HCT116 (cell line): ENCODE measurements around the gene ENOX1. TPM values are rescaled to one million over a fixed set of nuclear protein-coding genes. Genes with fewer than 3 reads are reported as not detected.
"Not testable (repeated sequence)": the region's sequence is repeated elsewhere in the genome, so short reads cannot be mapped to it uniquely, and the experiment has no call there.

Experiments used
- ATAC-seq: fragments of 200-7000 bp; cut with Tn5 transposase; 2 replicates; pipeline ENCODE4 v1.9.1; 2020; ENCODE audit warnings: mild to moderate bottlenecking, moderate library complexity
- BruUV-seq: library from RNA; stranded (reverse); fragments of 400-500 nt; replicated peaks from 2 replicates; lab custom pipeline; 2021; lab: Mats Ljungman, UMichigan
- CTCF ChIA-PET: fragments of 300-600 bp; sonication (Branson Sonifier 250); formaldehyde crosslinking; loops from one replicate; lab custom pipeline; 2021; ENCODE audit warnings: antibody characterized with exemption; lab: Charles Lee
- POLR2A ChIA-PET: fragments of 300-600, 350-600 bp; sonication (Branson Sonifier 250); formaldehyde crosslinking; loops from one replicate; lab custom pipeline; 2021; ENCODE audit warnings: antibody characterized with exemption; lab: Charles Lee
- RAD21 ChIA-PET, 2 experiments: fragments of 300-600 bp; sonication (Branson Sonifier 250); formaldehyde crosslinking; loops; one replicate each; lab custom pipeline; 2023; ENCODE audit warnings: low total read pairs in 2 of 2; ENCODE audit not compliant: uncharacterized antibody in 2 of 2, unreplicated experiment in 2 of 2, low non-redundant PET in 1 of 2; lab: Charles Lee
- DNase-seq: peaks from one replicate; pipeline ENCODE4 v3.0.0-alpha.2; 2010; ENCODE audit warnings: low read depth, low spot score
- H2AFZ ChIP-seq: fragments of 200-600 bp; shearing (Covaris generic), sonication (generic); 2 replicates; pipeline ENCODE4 v1.6.1; 2017; ENCODE audit warnings: low read depth, mixed run types, mixed read lengths, antibody characterized with exemption, low read length; ENCODE audit not compliant: poor library complexity, severe bottlenecking
- H3K27ac ChIP-seq: 2 replicates; pipeline ENCODE4 v1.5.1; 2012; ENCODE audit warnings: low read depth, low read length
- H3K27me3 ChIP-seq: fragments of 200-600 bp; sonication (generic); 2 replicates; pipeline ENCODE4 v1.6.1; 2016; ENCODE audit warnings: mixed run types, low read length, mixed read lengths; ENCODE audit not compliant: insufficient read depth
- H3K36me3 ChIP-seq, 2 experiments: fragments of 200-500 bp in 1 of 2; fragments of 200-600 bp in 1 of 2; sonication (Bioruptor generic) in 1 of 2; sonication (generic) in 1 of 2; 2 replicates each; pipeline versions ENCODE4 v1.5.1 to v1.6.1; 2014 to 2016; ENCODE audit warnings: low read length in 2 of 2, inconsistent platforms in 1 of 2, mixed read lengths in 1 of 2, mixed run types in 1 of 2; ENCODE audit not compliant: insufficient read depth in 2 of 2, control insufficient read depth in 1 of 2
- H3K4me1 ChIP-seq, 2 experiments: fragments of 200-600 bp in 1 of 2; sonication (generic) in 1 of 2; 2 replicates each; pipeline versions ENCODE4 v1.5.1 to v1.6.1; 2012 to 2017; ENCODE audit warnings: low read length in 2 of 2, inconsistent platforms in 1 of 2, mild to moderate bottlenecking in 1 of 2, mixed read lengths in 1 of 2, mixed run types in 1 of 2, moderate library complexity in 1 of 2; ENCODE audit not compliant: insufficient read depth in 2 of 2, control insufficient read depth in 1 of 2
- H3K4me2 ChIP-seq: fragments of 200-600 bp; sonication (generic); 2 replicates; pipeline ENCODE4 v1.6.1; 2017; ENCODE audit warnings: mixed run types, low read length, mixed read lengths
- H3K4me3 ChIP-seq, 2 experiments: fragments of 200-600 bp in 1 of 2; sonication (generic) in 1 of 2; replicated peaks in 1 of 2; 2 replicates each; pipeline ENCODE4 v1.5.1; 2011 to 2016; ENCODE audit warnings: low read length in 2 of 2, control low read depth in 1 of 2, low read depth in 1 of 2, mild to moderate bottlenecking in 1 of 2, mixed read lengths in 1 of 2, mixed run types in 1 of 2
- H3K79me2 ChIP-seq: fragments of 200-600 bp; sonication (generic); 2 replicates; pipeline ENCODE4 v1.6.1; 2017; ENCODE audit warnings: mild to moderate bottlenecking, mixed run types, low read length, moderate library complexity, mixed read lengths; ENCODE audit not compliant: insufficient read depth
- H3K9ac ChIP-seq: fragments of 200-600 bp; sonication (generic); 2 replicates; pipeline ENCODE4 v1.6.1; 2016; ENCODE audit warnings: low read length, mixed read lengths
- H3K9me2 ChIP-seq: fragments of 200-600 bp; sonication (generic), shearing (Covaris generic); 2 replicates; pipeline ENCODE4 v1.6.1; 2017; ENCODE audit warnings: mixed run types, mild to moderate bottlenecking, moderate library complexity; ENCODE audit not compliant: insufficient read depth
- H3K9me3 ChIP-seq, 2 experiments: fragments of 200-500 bp in 1 of 2; fragments of 200-600 bp in 1 of 2; sonication (Bioruptor generic) in 1 of 2; sonication (generic) in 1 of 2; 2 replicates each; pipeline ENCODE4 v1.6.1; 2014 to 2017; ENCODE audit warnings: low read length in 2 of 2, mixed read lengths in 2 of 2, inconsistent platforms in 1 of 2, low read depth in 1 of 2, mild to moderate bottlenecking in 1 of 2, mixed run types in 1 of 2, moderate library complexity in 1 of 2; ENCODE audit not compliant: control insufficient read depth in 1 of 2, insufficient read depth in 1 of 2
- H4K20me1 ChIP-seq: fragments of 200-600 bp; sonication (generic), shearing (Covaris generic); 2 replicates; pipeline ENCODE4 v1.6.1; 2017; ENCODE audit warnings: mixed run types, mild to moderate bottlenecking, moderate library complexity; ENCODE audit not compliant: insufficient read depth
- JUND ChIP-seq: IDR thresholded peaks from 2 replicates; pipeline ENCODE4 v1.6.1; 2012
- POLR2A ChIP-seq: IDR thresholded peaks from 2 replicates; pipeline ENCODE4 v1.7.0; 2011; ENCODE audit warnings: borderline replicate concordance; ENCODE audit not compliant: insufficient read depth, insufficient read length; ENCODE audit errors: extremely low read depth
- YY1 ChIP-seq: IDR thresholded peaks from 2 replicates; pipeline ENCODE4 v1.6.1; 2011; ENCODE audit warnings: low read length, low read depth, moderate library complexity, mild to moderate bottlenecking; ENCODE audit not compliant: insufficient replicate concordance; ENCODE audit errors: extremely low read depth
- intact Hi-C: fragments of 100-400 bp; cut with micrococcal nuclease; formaldehyde crosslinking; loops from 2 replicates; pipeline ENCODE4 v1.10.0; 2022
- total RNA-seq: library from RNA; stranded (reverse); gene quantifications from one replicate; pipeline ENCODE4 v1.2.1, GENCODE V29; 2021; ENCODE audit not compliant: unreplicated experiment
- TF ChIP-seq, protein P1 (sequence below): IDR thresholded peaks from 2 replicates; pipeline ENCODE4 v1.6.1; 2012; ENCODE audit warnings: low read depth
- TF ChIP-seq, protein P2 (sequence below), 3 experiments: fragments of 200-600 bp in 1 of 3; sonication (generic) in 1 of 3; IDR thresholded peaks in 2 of 3; conservative IDR thresholded peaks in 1 of 3; 2 replicates each; pipeline ENCODE4 v1.5.1; 2012 to 2017; ENCODE audit warnings: low read depth in 2 of 3, low read length in 2 of 3, antibody characterized with exemption in 1 of 3, borderline replicate concordance in 1 of 3, control low read depth in 1 of 3, mild to moderate bottlenecking in 1 of 3, mixed read lengths in 1 of 3, mixed run types in 1 of 3, moderate library complexity in 1 of 3; ENCODE audit not compliant: insufficient read depth in 1 of 3

Gene ENOX1
- total RNA-seq, 1 experiment from 2014 or later = 4.5 TPM

DNA sequence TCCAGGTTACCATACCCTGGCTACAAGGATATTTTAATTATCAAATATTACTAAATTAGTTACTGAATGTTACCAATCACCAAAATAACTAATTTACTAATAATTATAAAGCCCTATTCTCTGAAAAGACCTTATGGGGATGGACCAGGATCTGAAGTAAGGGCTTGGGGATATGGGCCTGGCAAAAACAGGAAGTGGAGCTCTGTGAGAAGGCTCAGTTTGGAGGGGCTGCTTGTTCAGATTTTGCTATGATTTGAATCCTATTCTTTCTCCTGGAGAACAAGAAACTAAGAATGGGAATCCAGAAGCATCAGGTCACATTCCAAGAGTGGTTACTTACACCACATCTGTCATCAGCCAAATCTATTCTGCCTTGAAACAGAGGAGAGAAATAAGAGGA lies 615.3 kb downstream of the ENOX1 start:
- no peak overlapping the region for H3K9ac ChIP-seq
- H3K36me3 ChIP-seq = no peaks in the 10 kb centered on the region
- no peaks in the 10 kb centered on the region for H3K9me2 ChIP-seq
- H3K4me3 ChIP-seq = no peak overlapping the region
- ChIA-PET POLR2A (no interaction called here), CTCF (no interaction called here), RAD21 (no interaction called here)
- TF ChIP-seq POLR2A = no peak
- TF ChIP-seq, protein P1, sequence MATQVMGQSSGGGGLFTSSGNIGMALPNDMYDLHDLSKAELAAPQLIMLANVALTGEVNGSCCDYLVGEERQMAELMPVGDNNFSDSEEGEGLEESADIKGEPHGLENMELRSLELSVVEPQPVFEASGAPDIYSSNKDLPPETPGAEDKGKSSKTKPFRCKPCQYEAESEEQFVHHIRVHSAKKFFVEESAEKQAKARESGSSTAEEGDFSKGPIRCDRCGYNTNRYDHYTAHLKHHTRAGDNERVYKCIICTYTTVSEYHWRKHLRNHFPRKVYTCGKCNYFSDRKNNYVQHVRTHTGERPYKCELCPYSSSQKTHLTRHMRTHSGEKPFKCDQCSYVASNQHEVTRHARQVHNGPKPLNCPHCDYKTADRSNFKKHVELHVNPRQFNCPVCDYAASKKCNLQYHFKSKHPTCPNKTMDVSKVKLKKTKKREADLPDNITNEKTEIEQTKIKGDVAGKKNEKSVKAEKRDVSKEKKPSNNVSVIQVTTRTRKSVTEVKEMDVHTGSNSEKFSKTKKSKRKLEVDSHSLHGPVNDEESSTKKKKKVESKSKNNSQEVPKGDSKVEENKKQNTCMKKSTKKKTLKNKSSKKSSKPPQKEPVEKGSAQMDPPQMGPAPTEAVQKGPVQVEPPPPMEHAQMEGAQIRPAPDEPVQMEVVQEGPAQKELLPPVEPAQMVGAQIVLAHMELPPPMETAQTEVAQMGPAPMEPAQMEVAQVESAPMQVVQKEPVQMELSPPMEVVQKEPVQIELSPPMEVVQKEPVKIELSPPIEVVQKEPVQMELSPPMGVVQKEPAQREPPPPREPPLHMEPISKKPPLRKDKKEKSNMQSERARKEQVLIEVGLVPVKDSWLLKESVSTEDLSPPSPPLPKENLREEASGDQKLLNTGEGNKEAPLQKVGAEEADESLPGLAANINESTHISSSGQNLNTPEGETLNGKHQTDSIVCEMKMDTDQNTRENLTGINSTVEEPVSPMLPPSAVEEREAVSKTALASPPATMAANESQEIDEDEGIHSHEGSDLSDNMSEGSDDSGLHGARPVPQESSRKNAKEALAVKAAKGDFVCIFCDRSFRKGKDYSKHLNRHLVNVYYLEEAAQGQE = no peak
- no peak overlapping the region for H2AFZ ChIP-seq
- no peak overlapping the region for H3K27ac ChIP-seq
- H3K79me2 ChIP-seq = no peaks in the 10 kb centered on the region
- no TSS peak for BruUV-seq
- H4K20me1 ChIP-seq = no peaks in the 10 kb centered on the region
- no peaks in the 10 kb centered on the region for H3K9me3 ChIP-seq
- DNase-seq (no peak), ATAC-seq (no peak)
- no peaks in the 10 kb centered on the region for H3K4me1 ChIP-seq
- no peak overlapping the region for H3K4me2 ChIP-seq
- intact Hi-C loops = no loop called here
- H3K27me3 ChIP-seq = no peaks in the 10 kb centered on the region

DNA sequence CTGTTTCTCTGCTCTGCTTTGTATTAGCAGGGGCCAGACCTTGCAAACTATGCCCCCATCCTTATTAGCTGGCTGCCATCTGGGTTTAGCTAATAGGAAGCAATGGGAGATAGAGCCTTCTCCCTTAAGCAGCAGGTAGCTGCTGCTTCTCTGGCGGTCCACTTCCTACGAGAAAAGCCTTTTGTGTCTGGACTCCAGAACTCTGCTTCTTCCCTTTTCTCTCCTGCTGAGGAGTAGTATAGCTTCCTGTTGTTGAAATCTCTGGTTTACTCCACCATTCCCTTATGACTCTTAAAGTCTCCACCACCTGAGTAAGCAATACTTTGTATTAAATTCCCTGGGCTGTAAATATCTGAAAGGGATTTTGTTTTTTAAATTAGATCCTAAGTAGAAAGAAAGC lies 616.3 kb downstream of the ENOX1 start:
- no peak overlapping the region for H3K4me3 ChIP-seq
- H3K9me2 ChIP-seq = no peaks in the 10 kb centered on the region
- intact Hi-C loops = no loop called here
- CTCF ChIA-PET = no interaction called here
- POLR2A ChIA-PET = no interaction called here
- DNase-seq (no peak), ATAC-seq (no peak)
- H2AFZ ChIP-seq = no peak overlapping the region
- H4K20me1 ChIP-seq = no peaks in the 10 kb centered on the region
- no peak overlapping the region for H3K4me2 ChIP-seq
- RAD21 ChIA-PET = no interaction called here
- no peaks in the 10 kb centered on the region for H3K79me2 ChIP-seq
- no peaks in the 10 kb centered on the region for H3K27me3 ChIP-seq
- BruUV-seq = no TSS peak
- no peak overlapping the region for H3K9ac ChIP-seq
- H3K36me3 ChIP-seq = no peaks in the 10 kb centered on the region
- no peaks in the 10 kb centered on the region for H3K9me3 ChIP-seq
- no peak overlapping the region for H3K27ac ChIP-seq
- H3K4me1 ChIP-seq = no peaks in the 10 kb centered on the region
- TF ChIP-seq JUND = no peak
- TF ChIP-seq YY1 = no peak
- TF ChIP-seq, protein P2, sequence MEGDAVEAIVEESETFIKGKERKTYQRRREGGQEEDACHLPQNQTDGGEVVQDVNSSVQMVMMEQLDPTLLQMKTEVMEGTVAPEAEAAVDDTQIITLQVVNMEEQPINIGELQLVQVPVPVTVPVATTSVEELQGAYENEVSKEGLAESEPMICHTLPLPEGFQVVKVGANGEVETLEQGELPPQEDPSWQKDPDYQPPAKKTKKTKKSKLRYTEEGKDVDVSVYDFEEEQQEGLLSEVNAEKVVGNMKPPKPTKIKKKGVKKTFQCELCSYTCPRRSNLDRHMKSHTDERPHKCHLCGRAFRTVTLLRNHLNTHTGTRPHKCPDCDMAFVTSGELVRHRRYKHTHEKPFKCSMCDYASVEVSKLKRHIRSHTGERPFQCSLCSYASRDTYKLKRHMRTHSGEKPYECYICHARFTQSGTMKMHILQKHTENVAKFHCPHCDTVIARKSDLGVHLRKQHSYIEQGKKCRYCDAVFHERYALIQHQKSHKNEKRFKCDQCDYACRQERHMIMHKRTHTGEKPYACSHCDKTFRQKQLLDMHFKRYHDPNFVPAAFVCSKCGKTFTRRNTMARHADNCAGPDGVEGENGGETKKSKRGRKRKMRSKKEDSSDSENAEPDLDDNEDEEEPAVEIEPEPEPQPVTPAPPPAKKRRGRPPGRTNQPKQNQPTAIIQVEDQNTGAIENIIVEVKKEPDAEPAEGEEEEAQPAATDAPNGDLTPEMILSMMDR (IDR thresholded peaks at IDR 0.05 in 2 of 3, conservative IDR thresholded peaks at IDR 0.05 in 1 of 3; ENCODE audit: borderline replicate concordance in 1 of 3, insufficient read depth in 1 of 3, low read depth in 2 of 3, low read length in 2 of 3) = no peak

DNA sequence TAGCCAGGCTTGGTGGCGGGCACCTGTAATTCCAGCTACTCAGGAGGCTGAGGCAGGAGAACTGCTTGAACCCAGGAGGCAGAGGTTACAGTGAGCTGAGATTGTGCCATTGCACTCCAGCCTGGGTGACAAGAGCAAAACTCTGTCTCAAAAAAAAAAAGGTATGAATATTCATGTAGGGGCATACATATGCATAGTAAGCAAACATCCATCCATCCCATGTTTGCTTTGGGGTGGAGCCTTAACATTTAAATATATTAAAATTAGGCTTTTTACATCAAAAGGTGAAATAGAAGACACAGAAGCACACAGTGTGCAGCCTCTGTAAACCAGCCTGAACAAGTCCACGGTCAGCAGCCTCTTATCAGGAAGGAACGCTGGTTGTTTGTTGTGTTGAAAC lies 618.3 kb downstream of the ENOX1 start:
- CTCF ChIA-PET, H3K4me1 ChIP-seq, ATAC-seq, DNase-seq, H3K36me3 ChIP-seq, H3K79me2 ChIP-seq, H3K27ac ChIP-seq, RAD21 ChIA-PET, intact Hi-C loops, BruUV-seq, H4K20me1 ChIP-seq, H3K27me3 ChIP-seq, H3K4me3 ChIP-seq, H3K4me2 ChIP-seq, H2AFZ ChIP-seq, H3K9me3 ChIP-seq, H3K9ac ChIP-seq, POLR2A ChIA-PET, H3K9me2 ChIP-seq: not testable (repeated sequence)
